Neural cell (in vitro differentiated cells): ENCODE measurements around the gene CXorf65. TPM values are rescaled to one million over a fixed set of nuclear protein-coding genes. Genes with fewer than 3 reads are reported as not detected.

ENCODE experiments used
- H2AFZ ChIP-seq: fragments of 200-600, 300-800 bp; sonication (generic), shearing (Covaris generic); 2 replicates; pipeline ENCODE4 v1.6.0; 2014; ENCODE audit warnings: low read depth, mild to moderate bottlenecking, antibody characterized with exemption, low read length, moderate library complexity
- H3F3A ChIP-seq: fragments of 200-600 bp; shearing (Covaris generic); 2 replicates; pipeline ENCODE4 v1.6.1; 2016; ENCODE audit warnings: mild to moderate bottlenecking, moderate library complexity, mixed read lengths, antibody characterized with exemption, low read length; ENCODE audit not compliant: insufficient read depth, poor library complexity, severe bottlenecking
- H3K27ac ChIP-seq: fragments of 200-600, 300-800 bp; sonication (generic), shearing (Covaris generic); 2 replicates; pipeline ENCODE4 v1.5.1; 2014; ENCODE audit warnings: mild to moderate bottlenecking, low read length, moderate library complexity
- H3K27me3 ChIP-seq: fragments of 300-800, 200-600 bp; sonication (generic), shearing (Covaris generic); 2 replicates; pipeline ENCODE4 v1.6.0; 2014; ENCODE audit warnings: mild to moderate bottlenecking, low read depth, low read length, moderate library complexity; ENCODE audit not compliant: insufficient read depth
- H3K36me3 ChIP-seq: fragments of 300-800, 200-600 bp; sonication (generic), shearing (Covaris generic); 2 replicates; pipeline ENCODE4 v1.5.1; 2014; ENCODE audit warnings: mild to moderate bottlenecking, antibody characterized with exemption, low read length, moderate library complexity; ENCODE audit not compliant: insufficient read depth
- H3K4me2 ChIP-seq: fragments of 300-800, 200-600 bp; sonication (generic), shearing (Covaris generic); 2 replicates; pipeline ENCODE4 v1.6.0; 2014; ENCODE audit warnings: mild to moderate bottlenecking, low read length
- H3K4me3 ChIP-seq: fragments of 300-800, 200-600 bp; sonication (generic), shearing (Covaris generic); 2 replicates; pipeline ENCODE4 v1.5.1; 2014; ENCODE audit warnings: mild to moderate bottlenecking, low read length, moderate library complexity
- H3K79me2 ChIP-seq: fragments of 200-600 bp; shearing (Covaris generic); replicated peaks from 2 replicates; pipeline ENCODE4 v1.6.0; 2014; ENCODE audit warnings: mild to moderate bottlenecking, low read length, moderate library complexity; ENCODE audit not compliant: insufficient read depth
- H3K9ac ChIP-seq: fragments of 300-800, 200-600 bp; sonication (generic), shearing (Covaris generic); 2 replicates; pipeline ENCODE4 v1.6.1; 2016; ENCODE audit warnings: mild to moderate bottlenecking, low read length, mixed read lengths
- H3K9me2 ChIP-seq: fragments of 200-600 bp; shearing (Covaris generic); 2 replicates; pipeline ENCODE4 v1.6.1; 2016; ENCODE audit warnings: mild to moderate bottlenecking, low read length, mixed read lengths; ENCODE audit not compliant: insufficient read depth
- H3K9me3 ChIP-seq: fragments of 200-600, 300-800 bp; sonication (generic), shearing (Covaris generic); 2 replicates; pipeline ENCODE4 v1.6.1; 2016; ENCODE audit warnings: mild to moderate bottlenecking, mixed run types, low read length, moderate library complexity, mixed read lengths
- H4K20me1 ChIP-seq: fragments of 200-600 bp; shearing (Covaris generic); 2 replicates; pipeline ENCODE4 v1.6.1; 2016; ENCODE audit warnings: mild to moderate bottlenecking, mixed run types; ENCODE audit not compliant: insufficient read depth
- CTCF ChIP-seq: fragments of 450-650 bp; IDR thresholded peaks from 2 replicates; pipeline ENCODE4 v1.5.1; 2014; ENCODE audit warnings: antibody characterized with exemption, mild to moderate bottlenecking, moderate library complexity; ENCODE audit not compliant: poor library complexity, severe bottlenecking
- EP300 ChIP-seq: fragments of 450-650 bp; conservative IDR thresholded peaks from 2 replicates; pipeline ENCODE4 v1.6.1; 2014; ENCODE audit warnings: antibody characterized with exemption, mild to moderate bottlenecking, moderate library complexity; ENCODE audit not compliant: poor library complexity, severe bottlenecking
- EZH2 ChIP-seq: fragments of 200-600, 300-800 bp; shearing (Covaris generic), sonication (generic); IDR thresholded peaks from 2 replicates; pipeline ENCODE4 v1.6.1; 2014; ENCODE audit warnings: antibody characterized with exemption, low read length, borderline replicate concordance, mild to moderate bottlenecking; ENCODE audit not compliant: insufficient read depth, poor library complexity, severe bottlenecking
- MXI1 ChIP-seq: fragments of 450-650 bp; conservative IDR thresholded peaks from 2 replicates; pipeline ENCODE4 v1.6.1; 2014; ENCODE audit warnings: antibody characterized with exemption, mild to moderate bottlenecking; ENCODE audit not compliant: poor library complexity, severe bottlenecking
- POLR2AphosphoS5 ChIP-seq: IDR thresholded peaks from 2 replicates; pipeline ENCODE4 v1.6.1; 2012
- RAD21 ChIP-seq: fragments of 450-650 bp; conservative IDR thresholded peaks from 2 replicates; pipeline ENCODE4 v1.6.1; 2014; ENCODE audit warnings: antibody characterized with exemption, mild to moderate bottlenecking, moderate library complexity
- REST ChIP-seq: IDR thresholded peaks from 2 replicates; pipeline ENCODE4 v1.6.1; 2012; ENCODE audit warnings: borderline replicate concordance
- SMC3 ChIP-seq: fragments of 450-650 bp; conservative IDR thresholded peaks from 2 replicates; pipeline ENCODE4 v1.6.1; 2014; ENCODE audit warnings: antibody characterized with exemption, mild to moderate bottlenecking, moderate library complexity; ENCODE audit not compliant: poor library complexity
- TAF1 ChIP-seq: IDR thresholded peaks from 2 replicates; pipeline ENCODE4 v1.6.1; 2012; ENCODE audit warnings: low read depth
- polyA plus RNA-seq: library from polyadenylated mRNA; depleted of rRNA; stranded (reverse); fragments of >200 nt; gene quantifications from 2 replicates; pipeline ENCODE4 v1.2.3, GENCODE V29; 2014

Gene CXorf65
- polyA plus RNA-seq, 1 donor from 2014 or later: not detected

GRCh38 chrX:71144651-71145050 lies 38.1 kb upstream of the CXorf65 start, which contains the start of gene NLGN3:
NLGN3 (plus strand) TSS chrX:71144841; CDS start chrX:71147750, 2,909 bp downstream.
- Histone ChIP-seq H3K27me3 (no peaks in the 10 kb centered on the region), H3K4me3 (peak within 1 kb of the TSS; percentile 78), H3K79me2 (peaks cover 26% of the 10 kb centered on the region), H3K27ac (peak within 1 kb of the TSS; percentile 89), H3K36me3 (no peaks in the 10 kb centered on the region), H3K9me3 (no peaks in the 10 kb centered on the region), H4K20me1 (no peaks in the 10 kb centered on the region), H2AFZ (no peak within 1 kb of the TSS), H3K9ac (peak within 1 kb of the TSS; percentile 83), H3K9me2 (no peaks in the 10 kb centered on the region), H3F3A (no peaks in the 10 kb centered on the region), H3K4me2 (peak within 1 kb of the TSS; percentile 19)
- TF ChIP-seq EP300 (no peak), MXI1 (peak; percentile 37), POLR2AphosphoS5 (peak; percentile 69)

- Histone ChIP-seq H3K79me2 (peaks cover 26% of the 10 kb centered on the region), H3K27me3 (no peaks in the 10 kb centered on the region), H3K9me2 (no peaks in the 10 kb centered on the region), H3K9ac (no peak overlapping the region), H3K27ac (no peak overlapping the region), H3F3A (no peaks in the 10 kb centered on the region), H3K4me2 (no peak overlapping the region), H2AFZ (no peak overlapping the region), H3K36me3 (no peaks in the 10 kb centered on the region), H3K9me3 (no peaks in the 10 kb centered on the region), H3K4me3 (peak overlapping the region; percentile 78), H4K20me1 (no peaks in the 10 kb centered on the region)
- TF ChIP-seq RAD21: no peak
- no peak for TF ChIP-seq TAF1
- TF ChIP-seq EZH2: no peak
- no peak for TF ChIP-seq POLR2AphosphoS5
- no peak for TF ChIP-seq MXI1
- no peak for TF ChIP-seq SMC3
These were observed 37.0 kb upstream of the CXorf65 start for GRCh38 chrX:71143508-71143907.

GRCh38 chrX:71140440-71140839 lies 33.9 kb upstream of the CXorf65 start:
- H4K20me1 ChIP-seq: no peaks in the 10 kb centered on the region
- no peaks in the 10 kb centered on the region for H3F3A ChIP-seq
- H2AFZ ChIP-seq: no peak overlapping the region

GRCh38 chrX:71131510-71131909 lies 25.0 kb upstream of the CXorf65 start:
- Histone ChIP-seq H3K9me3 (no peaks in the 10 kb centered on the region), H3K36me3 (no peaks in the 10 kb centered on the region)

More at GRCh38 chrX:71140440-71140839, 33.9 kb upstream of the CXorf65 start:
- Histone ChIP-seq H3K4me3 (no peak overlapping the region), H3K9me3 (no peaks in the 10 kb centered on the region), H3K27ac (no peak overlapping the region), H3K4me2 (no peak overlapping the region), H3K9me2 (no peaks in the 10 kb centered on the region), H3K36me3 (no peaks in the 10 kb centered on the region), H3K79me2 (peaks cover 11% of the 10 kb centered on the region), H3K9ac (no peak overlapping the region), H3K27me3 (no peaks in the 10 kb centered on the region)
- TF ChIP-seq RAD21: no peak

More at GRCh38 chrX:71131510-71131909, 25.0 kb upstream of the CXorf65 start:
- no peak overlapping the region for H3K4me2 ChIP-seq
- H3K79me2 ChIP-seq: no peaks in the 10 kb centered on the region
- H2AFZ ChIP-seq: no peak overlapping the region
- no peak overlapping the region for H3K27ac ChIP-seq
- H3K27me3 ChIP-seq: no peaks in the 10 kb centered on the region
- H3K4me3 ChIP-seq: no peak overlapping the region
- H3K9ac ChIP-seq: no peak overlapping the region
- H4K20me1 ChIP-seq: no peaks in the 10 kb centered on the region
- no peaks in the 10 kb centered on the region for H3K9me2 ChIP-seq
- H3F3A ChIP-seq: no peaks in the 10 kb centered on the region
- TF ChIP-seq REST (no peak), SMC3 (no peak), MXI1 (no peak), RAD21 (no peak), TAF1 (no peak), POLR2AphosphoS5 (no peak), EZH2 (no peak), CTCF (no peak), EP300 (no peak)
